ENCODE results near the gene CEP290. TPM values are rescaled to one million over a fixed set of nuclear protein-coding genes. Genes with fewer than 3 reads are reported as not detected.

Gene CEP290
- total and polyA plus RNA-seq, 10 of the 15 experiments (the other 5 are each of a cell fraction or from before 2014, with no cell fraction given), result 4.8 to 15.7 (median 10.7) TPM

DNA sequence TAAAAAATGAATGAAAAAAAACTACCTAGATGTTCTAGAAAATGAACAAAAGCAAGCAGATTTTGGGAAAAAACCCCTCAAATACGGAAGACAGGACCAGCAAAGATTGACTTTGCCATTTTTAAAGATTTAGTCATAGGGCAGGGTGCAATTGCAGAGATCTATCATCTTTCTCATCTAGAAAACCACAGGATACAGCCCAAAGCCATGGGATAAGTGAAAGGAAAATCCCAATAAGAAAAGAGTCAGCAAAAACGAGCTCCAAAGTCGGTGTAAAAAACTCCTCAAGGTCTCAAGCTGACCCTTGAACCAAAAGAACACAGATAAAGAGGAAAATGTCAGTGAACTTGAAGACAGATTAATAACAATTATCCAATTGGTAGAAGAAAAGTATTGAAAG lies 28.0 kb downstream of the CEP290 start:
- Histone ChIP-seq H2AFZ (ENCODE audit: control insufficient read depth, low read depth, low read length) (no peak overlapping the region), H3K79me2 (ENCODE audit: control insufficient read depth, insufficient read depth, low read length) (no peaks in the 10 kb centered on the region), H3K27me3 (replicated peaks in 1 of 2; ENCODE audit: control insufficient read depth in 2 of 2, insufficient read depth in 2 of 2, low read length in 1 of 2) (no peaks in the 10 kb centered on the region), H4K20me1 (ENCODE audit: control insufficient read depth, insufficient read depth) (no peaks in the 10 kb centered on the region), H3K4me3 (no peak overlapping the region), H3K4me2 (ENCODE audit: control insufficient read depth, insufficient read depth) (no peak overlapping the region), H3K36me3 (ENCODE audit: control insufficient read depth in 2 of 2, insufficient read depth in 2 of 2, low read length in 1 of 2) (peaks cover 0 to 5% of the 10 kb centered on the region in 2 experiments; a peak in 2 of 4 replicates), H3K4me1 (ENCODE audit: control insufficient read depth, insufficient read depth, low read length) (no peaks in the 10 kb centered on the region), H3K9me3 (replicated peaks; ENCODE audit: control insufficient read depth, insufficient read depth, low read length) (no peaks in the 10 kb centered on the region), H3K9ac (ENCODE audit: control insufficient read depth, insufficient read depth, low read length) (no peak overlapping the region), H3K27ac (ENCODE audit: control insufficient read depth, insufficient read depth) (no peak overlapping the region)
- TF ChIP-seq NR2C1 (IDR thresholded peaks at IDR 0.05) (no peak), ZZZ3 (IDR thresholded peaks at IDR 0.05; ENCODE audit: control insufficient read depth, insufficient read length, low read depth) (no peak), KDM1A (IDR thresholded peaks at IDR 0.05; ENCODE audit: borderline replicate concordance) (no peak), FOS (IDR thresholded peaks at IDR 0.05; ENCODE audit: borderline replicate concordance, extremely low read depth, insufficient read length) (no peak), MEF2B (IDR thresholded peaks at IDR 0.05; ENCODE audit: partially characterized antibody, poor library complexity, severe bottlenecking) (no peak), RAD51 (IDR thresholded peaks at IDR 0.05) (no peak), ZSCAN29 (IDR thresholded peaks at IDR 0.05) (no peak), BRCA1 (IDR thresholded peaks at IDR 0.05; ENCODE audit: low read depth, low read length) (no peak), FOXM1 (IDR thresholded peaks at IDR 0.05; ENCODE audit: low read depth, low read length) (no peak), BCL11A (IDR thresholded peaks at IDR 0.05; ENCODE audit: low read depth, low read length) (no peak)
- TF ChIP-seq, protein P1, sequence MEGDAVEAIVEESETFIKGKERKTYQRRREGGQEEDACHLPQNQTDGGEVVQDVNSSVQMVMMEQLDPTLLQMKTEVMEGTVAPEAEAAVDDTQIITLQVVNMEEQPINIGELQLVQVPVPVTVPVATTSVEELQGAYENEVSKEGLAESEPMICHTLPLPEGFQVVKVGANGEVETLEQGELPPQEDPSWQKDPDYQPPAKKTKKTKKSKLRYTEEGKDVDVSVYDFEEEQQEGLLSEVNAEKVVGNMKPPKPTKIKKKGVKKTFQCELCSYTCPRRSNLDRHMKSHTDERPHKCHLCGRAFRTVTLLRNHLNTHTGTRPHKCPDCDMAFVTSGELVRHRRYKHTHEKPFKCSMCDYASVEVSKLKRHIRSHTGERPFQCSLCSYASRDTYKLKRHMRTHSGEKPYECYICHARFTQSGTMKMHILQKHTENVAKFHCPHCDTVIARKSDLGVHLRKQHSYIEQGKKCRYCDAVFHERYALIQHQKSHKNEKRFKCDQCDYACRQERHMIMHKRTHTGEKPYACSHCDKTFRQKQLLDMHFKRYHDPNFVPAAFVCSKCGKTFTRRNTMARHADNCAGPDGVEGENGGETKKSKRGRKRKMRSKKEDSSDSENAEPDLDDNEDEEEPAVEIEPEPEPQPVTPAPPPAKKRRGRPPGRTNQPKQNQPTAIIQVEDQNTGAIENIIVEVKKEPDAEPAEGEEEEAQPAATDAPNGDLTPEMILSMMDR (IDR thresholded peaks at IDR 0.05 in 2 of 3, conservative IDR thresholded peaks at IDR 0.05 in 1 of 3; ENCODE audit: control insufficient read depth in 2 of 3, extremely low read depth in 1 of 3, insufficient read depth in 1 of 3, low read depth in 3 of 3, low read length in 3 of 3), result no peak
- TF ChIP-seq, protein P2, sequence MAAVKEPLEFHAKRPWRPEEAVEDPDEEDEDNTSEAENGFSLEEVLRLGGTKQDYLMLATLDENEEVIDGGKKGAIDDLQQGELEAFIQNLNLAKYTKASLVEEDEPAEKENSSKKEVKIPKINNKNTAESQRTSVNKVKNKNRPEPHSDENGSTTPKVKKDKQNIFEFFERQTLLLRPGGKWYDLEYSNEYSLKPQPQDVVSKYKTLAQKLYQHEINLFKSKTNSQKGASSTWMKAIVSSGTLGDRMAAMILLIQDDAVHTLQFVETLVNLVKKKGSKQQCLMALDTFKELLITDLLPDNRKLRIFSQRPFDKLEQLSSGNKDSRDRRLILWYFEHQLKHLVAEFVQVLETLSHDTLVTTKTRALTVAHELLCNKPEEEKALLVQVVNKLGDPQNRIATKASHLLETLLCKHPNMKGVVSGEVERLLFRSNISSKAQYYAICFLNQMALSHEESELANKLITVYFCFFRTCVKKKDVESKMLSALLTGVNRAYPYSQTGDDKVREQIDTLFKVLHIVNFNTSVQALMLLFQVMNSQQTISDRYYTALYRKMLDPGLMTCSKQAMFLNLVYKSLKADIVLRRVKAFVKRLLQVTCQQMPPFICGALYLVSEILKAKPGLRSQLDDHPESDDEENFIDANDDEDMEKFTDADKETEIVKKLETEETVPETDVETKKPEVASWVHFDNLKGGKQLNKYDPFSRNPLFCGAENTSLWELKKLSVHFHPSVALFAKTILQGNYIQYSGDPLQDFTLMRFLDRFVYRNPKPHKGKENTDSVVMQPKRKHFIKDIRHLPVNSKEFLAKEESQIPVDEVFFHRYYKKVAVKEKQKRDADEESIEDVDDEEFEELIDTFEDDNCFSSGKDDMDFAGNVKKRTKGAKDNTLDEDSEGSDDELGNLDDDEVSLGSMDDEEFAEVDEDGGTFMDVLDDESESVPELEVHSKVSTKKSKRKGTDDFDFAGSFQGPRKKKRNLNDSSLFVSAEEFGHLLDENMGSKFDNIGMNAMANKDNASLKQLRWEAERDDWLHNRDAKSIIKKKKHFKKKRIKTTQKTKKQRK (IDR thresholded peaks at IDR 0.05; ENCODE audit: low read depth, low read length), result no peak
- TF ChIP-seq, protein P3, sequence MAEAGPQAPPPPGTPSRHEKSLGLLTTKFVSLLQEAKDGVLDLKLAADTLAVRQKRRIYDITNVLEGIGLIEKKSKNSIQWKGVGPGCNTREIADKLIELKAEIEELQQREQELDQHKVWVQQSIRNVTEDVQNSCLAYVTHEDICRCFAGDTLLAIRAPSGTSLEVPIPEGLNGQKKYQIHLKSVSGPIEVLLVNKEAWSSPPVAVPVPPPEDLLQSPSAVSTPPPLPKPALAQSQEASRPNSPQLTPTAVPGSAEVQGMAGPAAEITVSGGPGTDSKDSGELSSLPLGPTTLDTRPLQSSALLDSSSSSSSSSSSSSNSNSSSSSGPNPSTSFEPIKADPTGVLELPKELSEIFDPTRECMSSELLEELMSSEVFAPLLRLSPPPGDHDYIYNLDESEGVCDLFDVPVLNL (IDR thresholded peaks at IDR 0.05; ENCODE audit: low read depth, low read length), result no peak
- TF ChIP-seq, protein P4, sequence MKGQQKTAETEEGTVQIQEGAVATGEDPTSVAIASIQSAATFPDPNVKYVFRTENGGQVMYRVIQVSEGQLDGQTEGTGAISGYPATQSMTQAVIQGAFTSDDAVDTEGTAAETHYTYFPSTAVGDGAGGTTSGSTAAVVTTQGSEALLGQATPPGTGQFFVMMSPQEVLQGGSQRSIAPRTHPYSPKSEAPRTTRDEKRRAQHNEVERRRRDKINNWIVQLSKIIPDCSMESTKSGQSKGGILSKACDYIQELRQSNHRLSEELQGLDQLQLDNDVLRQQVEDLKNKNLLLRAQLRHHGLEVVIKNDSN (IDR thresholded peaks at IDR 0.05; ENCODE audit: borderline replicate concordance, extremely low read length, insufficient read depth, low read depth, low read length), result no peak
- CTCF ChIA-PET, result no interaction called here
- 62% methylated on average over 3 of the region's 3 CpGs for WGBS (ENCODE audit: insufficient coverage, insufficient replicate concordance, low lambda C conversion rate, missing lambda C conversion rate)
- in situ Hi-C loops (cut with MboI) (loop anchor here (10.0 kb wide), 1 partner anchor 871 kb away; no protein-coding TSS in a partner anchor), intact Hi-C loops (cut with micrococcal nuclease; ENCODE audit: unreplicated experiment) (no loop called here)
- RAD21 ChIA-PET (ENCODE audit: unreplicated experiment), result no interaction called here
- no TSS peak for BruUV-seq (replicated peaks)
- SMC1A ChIA-PET (ENCODE audit: uncharacterized antibody, unreplicated experiment), result no interaction called here
- FAIRE-seq, result no peak
- POLR2A ChIA-PET, result no interaction called here
- ATAC-seq, result no peak
- no peak for DNase-seq (ENCODE audit: low read depth, low spot score)

Measured in GM12878 (cell line).